ENCODE measurements around the gene H2BK1. TPM values are rescaled to one million over a fixed set of nuclear protein-coding genes. Genes with fewer than 3 reads are reported as not detected.

The H2BK1 gene
- total RNA-seq, 4 donors from 2014 or later = not detected

DNA sequence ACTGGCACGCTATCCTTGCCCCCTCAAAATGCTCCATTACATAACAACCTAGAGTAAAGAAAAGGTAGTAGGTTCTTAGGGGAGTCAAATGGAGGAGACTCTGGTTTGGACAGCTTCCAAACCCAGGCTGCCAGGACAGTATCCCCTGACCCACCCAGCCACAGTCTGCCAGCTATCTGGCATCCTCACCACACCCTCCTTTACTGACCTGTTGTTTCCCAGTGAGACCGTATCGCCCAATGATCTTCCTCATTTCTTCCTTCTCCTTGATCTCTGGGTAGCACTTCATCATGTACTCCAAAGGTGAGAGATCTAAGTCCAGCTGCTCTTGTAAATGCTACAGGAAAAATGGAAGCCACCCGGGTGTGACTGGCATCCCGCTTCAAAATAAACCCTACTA is 5.1 kb upstream of the H2BK1 start:
- TF ChIP-seq, protein P1, sequence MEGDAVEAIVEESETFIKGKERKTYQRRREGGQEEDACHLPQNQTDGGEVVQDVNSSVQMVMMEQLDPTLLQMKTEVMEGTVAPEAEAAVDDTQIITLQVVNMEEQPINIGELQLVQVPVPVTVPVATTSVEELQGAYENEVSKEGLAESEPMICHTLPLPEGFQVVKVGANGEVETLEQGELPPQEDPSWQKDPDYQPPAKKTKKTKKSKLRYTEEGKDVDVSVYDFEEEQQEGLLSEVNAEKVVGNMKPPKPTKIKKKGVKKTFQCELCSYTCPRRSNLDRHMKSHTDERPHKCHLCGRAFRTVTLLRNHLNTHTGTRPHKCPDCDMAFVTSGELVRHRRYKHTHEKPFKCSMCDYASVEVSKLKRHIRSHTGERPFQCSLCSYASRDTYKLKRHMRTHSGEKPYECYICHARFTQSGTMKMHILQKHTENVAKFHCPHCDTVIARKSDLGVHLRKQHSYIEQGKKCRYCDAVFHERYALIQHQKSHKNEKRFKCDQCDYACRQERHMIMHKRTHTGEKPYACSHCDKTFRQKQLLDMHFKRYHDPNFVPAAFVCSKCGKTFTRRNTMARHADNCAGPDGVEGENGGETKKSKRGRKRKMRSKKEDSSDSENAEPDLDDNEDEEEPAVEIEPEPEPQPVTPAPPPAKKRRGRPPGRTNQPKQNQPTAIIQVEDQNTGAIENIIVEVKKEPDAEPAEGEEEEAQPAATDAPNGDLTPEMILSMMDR (IDR thresholded peaks at IDR 0.05) = no peak
- no peak for TF ChIP-seq POLR2A (IDR thresholded peaks at IDR 0.05)
- intact Hi-C loops (cut with DNase I) = no loop called here

DNA sequence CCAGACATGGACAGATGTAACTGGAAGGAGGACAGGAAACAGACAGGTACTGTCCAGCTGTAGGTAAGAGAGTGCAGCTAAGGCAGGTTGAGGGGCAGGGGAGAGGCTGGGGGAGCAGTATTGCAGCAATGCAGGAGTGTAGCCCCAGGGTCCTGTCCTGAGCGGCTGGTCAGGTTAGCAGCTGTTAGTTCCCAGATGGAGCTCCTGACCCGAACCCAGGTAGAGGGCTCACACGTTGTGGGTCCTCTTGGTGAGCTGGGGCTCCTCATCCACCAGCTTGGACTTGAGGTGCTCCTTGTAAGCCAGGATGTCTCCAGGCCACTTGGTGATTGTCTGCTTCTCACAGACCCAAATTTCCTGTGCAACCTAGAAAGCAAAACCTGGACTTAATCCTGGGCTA is 3.5 kb upstream of the H2BK1 start:
- TF ChIP-seq, protein P1 (IDR thresholded peaks at IDR 0.05) = no peak
- no peak for TF ChIP-seq POLR2A (IDR thresholded peaks at IDR 0.05)
- 84% methylated on average over 2 of the region's 3 CpGs; no CpG with 5 or more reads in 1 of the 2 donors for WGBS, 2 donors
- no peaks in the 10 kb centered on the region for H3K27me3 ChIP-seq
- no peak for DNase-seq
- no peaks in the 10 kb centered on the region for H3K9me3 ChIP-seq
- H3K36me3 ChIP-seq = peaks cover 31 to 71% (median 34%) of the 10 kb centered on the region in 3 donors
- intact Hi-C loops (cut with DNase I) = no loop called here
- H3K27ac ChIP-seq = no peak overlapping the region
- H3K4me3 ChIP-seq = no peak overlapping the region
- no peaks in the 10 kb centered on the region for H3K4me1 ChIP-seq

More for the DNA sequence above, 5.1 kb upstream of the H2BK1 start:
- no peak overlapping the region for H3K4me3 ChIP-seq
- no peaks in the 10 kb centered on the region for H3K9me3 ChIP-seq
- no peak overlapping the region for H3K27ac ChIP-seq
- DNase-seq = no peak
- WGBS, 2 donors = 85 to 88% methylated on average over 3 to 5 of the region's 5 CpGs
- peaks cover 31 to 87% (median 49%) of the 10 kb centered on the region in 3 donors for H3K36me3 ChIP-seq
- H3K27me3 ChIP-seq = no peaks in the 10 kb centered on the region
- no peaks in the 10 kb centered on the region for H3K4me1 ChIP-seq

DNA sequence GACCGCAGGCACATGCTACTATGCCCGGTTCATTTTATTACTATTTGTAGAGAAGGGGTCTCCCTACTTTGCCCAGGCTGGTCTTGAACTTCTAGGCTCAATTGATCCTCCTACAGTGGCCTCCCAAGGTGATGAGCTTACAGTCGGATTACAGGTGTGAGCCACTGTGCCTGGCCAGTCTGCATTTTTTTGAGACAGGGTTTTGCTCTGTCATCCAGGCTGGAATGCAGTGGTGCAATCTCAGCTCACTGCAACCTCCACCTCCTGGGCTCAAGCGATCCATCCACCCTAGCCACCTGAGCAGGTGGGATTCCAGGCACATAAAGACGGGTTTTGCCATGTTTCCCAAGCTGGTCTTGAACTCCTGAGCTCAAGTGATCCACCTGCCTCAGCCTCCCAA is 2.3 kb upstream of the H2BK1 start:
- Histone ChIP-seq H3K9me3 (no peaks in the 10 kb centered on the region), H3K27me3 (no peaks in the 10 kb centered on the region), H3K36me3 (peaks cover 20 to 59% (median 25%) of the 10 kb centered on the region in 3 donors), H3K4me1 (no peaks in the 10 kb centered on the region), H3K4me3 (no peak overlapping the region), H3K27ac (no peak overlapping the region)
- DNase-seq = no peak
- intact Hi-C loops (cut with DNase I) = no loop called here
- 88 to 95% methylated on average over 3 to 4 of the region's 5 CpGs for WGBS, 2 donors
- TF ChIP-seq, protein P1 (IDR thresholded peaks at IDR 0.05) = no peak
- no peak for TF ChIP-seq POLR2A (IDR thresholded peaks at IDR 0.05)

DNA sequence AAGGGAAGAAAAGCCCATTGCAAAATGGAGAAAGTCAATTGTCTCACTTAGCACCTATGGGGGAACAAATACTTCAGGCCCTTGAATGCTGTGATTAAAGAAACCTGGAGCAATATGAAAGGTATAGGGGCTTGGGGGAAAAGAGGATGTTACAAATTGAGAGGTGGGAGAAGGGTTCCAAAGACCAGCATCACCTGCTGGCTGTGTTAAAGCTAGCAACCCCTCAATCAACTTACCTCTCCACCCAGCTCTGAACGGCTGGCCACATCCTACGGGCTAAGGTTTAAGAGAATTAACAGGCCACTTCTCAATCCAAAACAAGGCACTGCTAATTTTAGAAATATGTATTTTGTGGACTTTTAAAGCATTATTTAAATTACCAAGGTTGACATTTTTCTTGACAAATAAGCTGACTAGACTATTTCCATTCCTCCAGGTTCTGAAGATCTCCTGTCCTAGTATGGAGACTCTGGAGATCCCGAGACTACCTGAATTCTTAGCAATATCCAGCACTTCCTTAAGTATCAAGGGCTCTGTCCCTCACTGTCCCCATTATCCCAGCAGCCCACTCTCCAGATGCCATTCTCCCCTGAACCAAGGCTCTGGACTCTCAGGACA is 976 bp upstream of the H2BK1 start:
- Histone ChIP-seq H3K4me3 (no peak overlapping the region), H3K36me3 (peaks cover 19 to 46% (median 20%) of the 10 kb centered on the region in 3 donors), H3K27ac (no peak overlapping the region), H3K9me3 (no peaks in the 10 kb centered on the region), H3K4me1 (no peaks in the 10 kb centered on the region), H3K27me3 (peaks cover 0 to 5% (median 0%) of the 10 kb centered on the region in 4 donors)
- 82 to 94% methylated on average over 3 of the region's 3 CpGs for WGBS, 2 donors
- intact Hi-C loops (cut with DNase I) = no loop called here
- TF ChIP-seq POLR2A (IDR thresholded peaks at IDR 0.05) = no peak
- TF ChIP-seq, protein P1 (IDR thresholded peaks at IDR 0.05) = no peak
- no peak for DNase-seq

DNA sequence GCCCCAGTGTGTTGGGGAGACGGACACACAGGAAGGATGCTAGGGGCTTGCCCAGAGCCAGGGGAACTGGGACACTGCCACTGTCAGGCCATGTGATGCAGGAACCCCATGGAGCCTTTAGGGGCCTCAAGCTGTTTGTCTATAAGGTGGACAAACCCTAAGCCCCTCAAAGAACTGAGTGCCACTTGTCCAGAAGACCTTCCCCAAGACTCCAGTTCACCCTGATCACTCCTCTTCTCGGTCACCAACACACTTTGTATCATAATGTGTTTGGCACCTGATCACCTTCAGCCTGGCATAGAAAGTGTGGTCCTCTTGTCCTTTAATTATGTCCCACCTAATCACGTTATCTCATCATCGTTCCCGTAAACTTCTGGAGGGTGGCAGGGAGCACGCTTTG is 700 bp downstream of the H2BK1 start:
- WGBS, 2 donors = 89 to 97% methylated on average over 5 of the region's 6 CpGs
- intact Hi-C loops (cut with DNase I) = no loop called here
- Histone ChIP-seq H3K27me3 (peaks cover 0 to 22% (median 0%) of the 10 kb centered on the region in 4 donors), H3K4me3 (no peak overlapping the region), H3K36me3 (peaks cover 6 to 29% (median 7%) of the 10 kb centered on the region in 3 donors), H3K9me3 (no peaks in the 10 kb centered on the region), H3K4me1 (no peaks in the 10 kb centered on the region), H3K27ac (no peak overlapping the region)
- DNase-seq = no peak
- TF ChIP-seq POLR2A (IDR thresholded peaks at IDR 0.05) = no peak
- TF ChIP-seq, protein P1 (IDR thresholded peaks at IDR 0.05) = no peak
